Measurements from ENCODE around the gene ABCG8.

The ABCG8 gene

DNA sequence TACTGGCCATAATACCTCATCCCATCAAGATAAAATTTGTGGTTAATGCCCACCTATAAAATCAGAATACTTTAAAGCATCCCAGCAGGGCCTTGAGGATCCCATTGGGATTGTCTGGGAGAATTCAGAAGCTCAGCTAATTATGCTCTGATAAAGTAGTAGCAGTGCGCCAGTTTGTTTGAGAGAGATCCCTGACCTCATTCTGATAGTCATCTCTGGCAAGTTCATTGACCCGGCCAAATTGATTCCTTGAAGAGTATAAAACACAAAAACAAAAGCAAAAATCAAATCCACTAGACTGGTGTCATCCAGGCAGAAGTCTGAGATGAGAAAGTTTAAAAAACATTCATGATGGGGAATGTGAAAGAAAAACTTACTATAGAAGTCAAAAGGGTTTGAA, 14.3 kb upstream of the ABCG8 start:
- no peak overlapping the region for H3K4me3 ChIP-seq (ENCODE audit: low read length)
- no peak for DNase-seq (ENCODE audit: low read depth)
- TF ChIP-seq, protein P1, sequence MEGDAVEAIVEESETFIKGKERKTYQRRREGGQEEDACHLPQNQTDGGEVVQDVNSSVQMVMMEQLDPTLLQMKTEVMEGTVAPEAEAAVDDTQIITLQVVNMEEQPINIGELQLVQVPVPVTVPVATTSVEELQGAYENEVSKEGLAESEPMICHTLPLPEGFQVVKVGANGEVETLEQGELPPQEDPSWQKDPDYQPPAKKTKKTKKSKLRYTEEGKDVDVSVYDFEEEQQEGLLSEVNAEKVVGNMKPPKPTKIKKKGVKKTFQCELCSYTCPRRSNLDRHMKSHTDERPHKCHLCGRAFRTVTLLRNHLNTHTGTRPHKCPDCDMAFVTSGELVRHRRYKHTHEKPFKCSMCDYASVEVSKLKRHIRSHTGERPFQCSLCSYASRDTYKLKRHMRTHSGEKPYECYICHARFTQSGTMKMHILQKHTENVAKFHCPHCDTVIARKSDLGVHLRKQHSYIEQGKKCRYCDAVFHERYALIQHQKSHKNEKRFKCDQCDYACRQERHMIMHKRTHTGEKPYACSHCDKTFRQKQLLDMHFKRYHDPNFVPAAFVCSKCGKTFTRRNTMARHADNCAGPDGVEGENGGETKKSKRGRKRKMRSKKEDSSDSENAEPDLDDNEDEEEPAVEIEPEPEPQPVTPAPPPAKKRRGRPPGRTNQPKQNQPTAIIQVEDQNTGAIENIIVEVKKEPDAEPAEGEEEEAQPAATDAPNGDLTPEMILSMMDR (conservative IDR thresholded peaks at IDR 0.05; ENCODE audit: low read depth, low read length), result no peak

DNA sequence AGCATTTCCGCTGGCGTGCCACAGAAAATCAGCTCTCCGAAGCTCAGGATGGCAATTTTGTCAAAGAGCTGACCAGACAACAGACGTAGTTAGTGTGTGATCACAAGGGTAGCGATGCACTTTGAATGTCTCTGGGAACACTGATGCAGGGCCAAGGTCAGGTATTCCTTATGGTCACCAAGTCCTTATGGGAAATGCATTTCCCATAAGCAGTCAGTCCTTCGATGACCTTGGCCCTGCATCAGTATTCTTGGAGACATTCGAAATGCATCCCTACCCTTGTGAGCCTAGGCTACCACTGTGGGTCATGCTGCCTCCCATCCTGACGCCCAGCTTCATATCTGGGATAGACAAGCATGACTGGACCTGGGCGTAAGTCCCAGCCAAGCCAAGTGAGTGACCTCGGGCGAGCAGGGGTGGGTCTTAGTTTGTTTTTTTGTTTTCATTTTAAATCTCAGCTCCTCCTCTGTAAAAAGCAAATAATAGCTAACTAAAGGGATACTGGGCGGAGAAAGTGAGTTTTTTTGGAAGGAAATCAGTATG, 13.7 kb upstream of the ABCG8 start:
- H3K4me3 ChIP-seq (ENCODE audit: low read length), result no peak overlapping the region
- DNase-seq (ENCODE audit: low read depth), result no peak
- TF ChIP-seq, protein P1 (conservative IDR thresholded peaks at IDR 0.05; ENCODE audit: low read depth, low read length), result no peak

- TF ChIP-seq, protein P1 (conservative IDR thresholded peaks at IDR 0.05; ENCODE audit: low read depth, low read length), result no peak
- H3K4me3 ChIP-seq (ENCODE audit: low read length), result no peak overlapping the region
- DNase-seq (ENCODE audit: low read depth), result no peak
Observed at GRCh38 chr2:43825841-43826240, 12.9 kb upstream of the ABCG8 start.

DNA sequence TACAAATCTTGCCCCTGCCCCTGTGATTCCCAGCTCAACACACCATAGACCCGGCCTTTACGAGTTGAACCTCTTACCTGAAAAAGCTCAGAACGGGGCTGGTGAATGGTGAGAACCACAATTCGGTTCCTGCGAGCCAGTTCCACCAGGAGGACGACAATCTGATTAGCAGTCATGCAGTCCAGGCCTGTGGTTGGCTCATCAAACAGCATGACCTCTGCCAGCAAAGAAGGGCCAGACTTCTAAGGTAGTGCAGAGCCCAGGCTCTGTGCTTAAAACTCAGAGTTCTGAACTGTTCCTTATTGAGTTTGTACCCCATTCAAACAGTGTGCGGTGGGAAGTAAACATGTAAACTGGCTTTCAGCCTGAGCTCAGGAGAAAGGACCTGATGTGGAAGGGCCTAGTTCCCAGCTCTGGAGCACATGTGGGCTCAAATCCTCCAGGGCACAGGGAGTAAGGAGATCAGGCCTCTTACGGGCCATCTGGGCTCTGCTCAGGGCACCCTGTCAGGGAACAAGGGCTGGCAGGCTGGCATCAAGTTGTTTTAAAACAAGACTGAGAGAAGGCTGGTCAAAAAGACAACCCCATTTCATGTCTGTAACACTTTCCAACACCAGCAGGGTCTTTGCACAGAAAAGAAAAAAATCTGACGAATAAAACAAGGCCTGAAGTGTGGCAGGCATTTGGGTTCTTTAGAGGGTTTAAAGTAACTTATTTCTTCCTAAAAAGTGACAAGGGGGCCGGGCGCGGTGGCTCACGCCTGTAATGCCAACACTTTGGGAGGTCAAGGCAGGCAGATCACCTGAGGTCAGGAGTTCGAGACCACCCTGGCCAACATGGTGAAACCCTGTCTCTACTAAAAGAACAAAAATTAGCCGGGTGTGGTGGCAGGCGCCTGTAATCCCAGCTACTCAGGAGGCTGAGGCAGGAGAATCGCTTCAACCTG, 12.2 kb upstream of the ABCG8 start:
- TF ChIP-seq, protein P1 (conservative IDR thresholded peaks at IDR 0.05; ENCODE audit: low read depth, low read length), result no peak
- no peak overlapping the region for H3K4me3 ChIP-seq (ENCODE audit: low read length)

GRCh38 chr2:43831543-43832294, 7.1 kb upstream of the ABCG8 start:
- TF ChIP-seq, protein P1 (conservative IDR thresholded peaks at IDR 0.05; ENCODE audit: low read depth, low read length), result no peak
- no peak for DNase-seq (ENCODE audit: low read depth)
- H3K4me3 ChIP-seq (ENCODE audit: low read length), result peak overlapping the region; percentile 49

More for the DNA sequence above, 12.2 kb upstream of the ABCG8 start:
- DNase-seq (ENCODE audit: low read depth), result no peak

DNA sequence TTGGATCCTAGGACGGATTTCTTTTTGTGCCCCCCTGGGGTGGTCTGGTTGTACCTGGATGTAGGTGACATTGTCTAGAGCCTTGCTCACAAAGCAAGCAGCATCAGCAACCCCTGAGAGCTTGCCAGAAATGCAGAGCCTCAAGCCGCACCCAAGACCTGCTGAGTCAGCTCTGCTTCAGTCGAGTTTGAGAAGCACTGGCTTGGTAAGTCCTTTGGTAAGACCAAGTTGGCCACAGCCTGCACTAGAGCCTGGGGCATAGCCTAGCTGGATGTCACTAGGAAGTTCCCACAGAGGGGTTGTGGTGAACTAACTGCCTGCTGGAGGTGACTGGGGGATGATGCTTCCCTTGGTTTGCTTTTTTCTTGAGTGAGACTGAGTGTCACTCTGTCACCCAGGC, 6.3 kb upstream of the ABCG8 start:
- no peak overlapping the region for H3K4me3 ChIP-seq (ENCODE audit: low read length)
- TF ChIP-seq, protein P1 (conservative IDR thresholded peaks at IDR 0.05; ENCODE audit: low read depth, low read length), result no peak
- DNase-seq (ENCODE audit: low read depth), result no peak
